HUES6 (cell line): Measurements from ENCODE around the gene CARS1.

ENCODE experiments used
- H3K27ac ChIP-seq: 2 replicates; pipeline ENCODE4 v1.7.0; 2013; ENCODE audit warnings: low read depth, mild to moderate bottlenecking, low read length, inconsistent platforms
- H3K27me3 ChIP-seq: 2 replicates; pipeline ENCODE4 v1.6.1; 2013; ENCODE audit warnings: low read length; ENCODE audit not compliant: control insufficient read depth, insufficient read depth
- H3K36me3 ChIP-seq: 2 replicates; pipeline ENCODE4 v1.6.1; 2013; ENCODE audit warnings: low read length; ENCODE audit not compliant: control insufficient read depth, insufficient read depth
- H3K4me1 ChIP-seq: 2 replicates; pipeline ENCODE4 v1.6.1; 2013; ENCODE audit warnings: low read length; ENCODE audit not compliant: control insufficient read depth, insufficient read depth
- H3K4me3 ChIP-seq: 2 replicates; pipeline ENCODE4 v1.5.1; 2013; ENCODE audit warnings: low read depth, low read length
- H3K9ac ChIP-seq: one replicate; pipeline ENCODE4 v1.6.1; 2013; ENCODE audit warnings: mild to moderate bottlenecking, low read length
- H3K9me3 ChIP-seq: 2 replicates; pipeline ENCODE4 v1.6.1; 2013; ENCODE audit warnings: low read depth, low read length; ENCODE audit not compliant: control insufficient read depth, insufficient read depth

The CARS1 gene

GRCh38 chr11:3056296-3057068, 741 bp downstream of the CARS1 start:
- Histone ChIP-seq H3K27me3 (no peaks in the 10 kb centered on the region), H3K9me3 (no peaks in the 10 kb centered on the region), H3K4me1 (peaks cover 27% of the 10 kb centered on the region), H3K9ac (peak overlapping the region; percentile 96), H3K36me3 (peaks cover 12% of the 10 kb centered on the region), H3K4me3 (peak overlapping the region; percentile 94), H3K27ac (peak overlapping the region; percentile 88)

- Histone ChIP-seq H3K9me3 (no peaks in the 10 kb centered on the region), H3K27ac (no peak overlapping the region), H3K4me1 (peaks cover 33% of the 10 kb centered on the region), H3K9ac (peak overlapping the region; percentile 96), H3K36me3 (peaks cover 12% of the 10 kb centered on the region), H3K27me3 (no peaks in the 10 kb centered on the region), H3K4me3 (peak overlapping the region; percentile 94)
Observed at GRCh38 chr11:3055891-3056290, 1.3 kb downstream of the CARS1 start.

GRCh38 chr11:3052567-3052966, 4.7 kb downstream of the CARS1 start:
- Histone ChIP-seq H3K36me3 (peaks cover 20% of the 10 kb centered on the region), H3K9me3 (no peaks in the 10 kb centered on the region), H3K9ac (no peak overlapping the region), H3K27me3 (no peaks in the 10 kb centered on the region), H3K4me3 (no peak overlapping the region), H3K27ac (no peak overlapping the region), H3K4me1 (peaks cover 38% of the 10 kb centered on the region)

- H3K27ac ChIP-seq = no peak overlapping the region
- no peak overlapping the region for H3K9ac ChIP-seq
- no peak overlapping the region for H3K4me3 ChIP-seq
- peaks cover 38% of the 10 kb centered on the region for H3K4me1 ChIP-seq
- peaks cover 20% of the 10 kb centered on the region for H3K36me3 ChIP-seq
- no peaks in the 10 kb centered on the region for H3K27me3 ChIP-seq
- no peaks in the 10 kb centered on the region for H3K9me3 ChIP-seq
Observed at GRCh38 chr11:3052109-3052479, 5.1 kb downstream of the CARS1 start.

- Histone ChIP-seq H3K9me3 (no peaks in the 10 kb centered on the region), H3K4me3 (peak overlapping the region; percentile 0; the same call in 1 of the 2 replicates), H3K9ac (no peak overlapping the region), H3K36me3 (peaks cover 20% of the 10 kb centered on the region), H3K27me3 (no peaks in the 10 kb centered on the region), H3K27ac (no peak overlapping the region), H3K4me1 (peaks cover 37% of the 10 kb centered on the region)
Observed at GRCh38 chr11:3051196-3052108, 5.8 kb downstream of the CARS1 start.

GRCh38 chr11:3050386-3051195, 6.6 kb downstream of the CARS1 start:
- H3K9me3 ChIP-seq = no peaks in the 10 kb centered on the region
- H3K27ac ChIP-seq = 0 out of 2 replicates have a peak overlapping the region, but pooled peaks have one; percentile 20
- H3K4me3 ChIP-seq = no peak overlapping the region
- peaks cover 28% of the 10 kb centered on the region for H3K36me3 ChIP-seq
- H3K9ac ChIP-seq = no peak overlapping the region
- H3K4me1 ChIP-seq = peaks cover 29% of the 10 kb centered on the region
- no peaks in the 10 kb centered on the region for H3K27me3 ChIP-seq

GRCh38 chr11:3049430-3050243, 7.6 kb downstream of the CARS1 start:
- peaks cover 27% of the 10 kb centered on the region for H3K4me1 ChIP-seq
- peak overlapping the region; percentile 5 for H3K9ac ChIP-seq
- H3K9me3 ChIP-seq = no peaks in the 10 kb centered on the region
- no peak overlapping the region for H3K27ac ChIP-seq
- peaks cover 35% of the 10 kb centered on the region for H3K36me3 ChIP-seq
- H3K4me3 ChIP-seq = no peak overlapping the region
- no peaks in the 10 kb centered on the region for H3K27me3 ChIP-seq

- no peak overlapping the region for H3K27ac ChIP-seq
- H3K27me3 ChIP-seq = no peaks in the 10 kb centered on the region
- H3K9ac ChIP-seq = no peak overlapping the region
- no peaks in the 10 kb centered on the region for H3K9me3 ChIP-seq
- H3K4me1 ChIP-seq = peaks cover 25% of the 10 kb centered on the region
- H3K36me3 ChIP-seq = peaks cover 36% of the 10 kb centered on the region
- H3K4me3 ChIP-seq = no peak overlapping the region
Observed at GRCh38 chr11:3047637-3048036, 9.6 kb downstream of the CARS1 start.

- Histone ChIP-seq H3K36me3 (peaks cover 40% of the 10 kb centered on the region), H3K9ac (no peak overlapping the region), H3K4me1 (peaks cover 16% of the 10 kb centered on the region), H3K9me3 (no peaks in the 10 kb centered on the region), H3K4me3 (no peak overlapping the region), H3K27me3 (no peaks in the 10 kb centered on the region), H3K27ac (no peak overlapping the region)
Observed at GRCh38 chr11:3046641-3047040, 10.6 kb downstream of the CARS1 start.

GRCh38 chr11:3046190-3046589, 11.0 kb downstream of the CARS1 start:
- H3K36me3 ChIP-seq = peaks cover 44% of the 10 kb centered on the region

More at GRCh38 chr11:3046190-3046589, 11.0 kb downstream of the CARS1 start:
- Histone ChIP-seq H3K4me3 (no peak overlapping the region), H3K27me3 (no peaks in the 10 kb centered on the region), H3K9me3 (no peaks in the 10 kb centered on the region), H3K9ac (no peak overlapping the region), H3K4me1 (peaks cover 11% of the 10 kb centered on the region), H3K27ac (no peak overlapping the region)
